Loucy (cell line): ENCODE measurements around the gene FANCI.

Experiments used
- H2AFZ ChIP-seq: fragments of 200-600 bp; sonication (generic); 2 replicates; pipeline ENCODE4 v1.6.0; 2016; ENCODE audit warnings: antibody characterized with exemption, mild to moderate bottlenecking, low read length, moderate library complexity
- H3F3A ChIP-seq: fragments of 200-600 bp; 2 replicates; pipeline ENCODE4 v1.6.0; 2016; ENCODE audit warnings: antibody characterized with exemption, low read depth, mild to moderate bottlenecking
- H3K27me3 ChIP-seq: fragments of 200-600 bp; sonication (generic); 2 replicates; pipeline ENCODE4 v1.6.1; 2014; ENCODE audit warnings: low read length, mild to moderate bottlenecking; ENCODE audit not compliant: insufficient read depth, poor library complexity, severe bottlenecking
- H3K36me3 ChIP-seq: fragments of 200-600 bp; sonication (generic); 2 replicates; pipeline ENCODE4 v1.6.1; 2016; ENCODE audit warnings: low read length; ENCODE audit not compliant: insufficient read depth
- H3K4me1 ChIP-seq: fragments of 200-600 bp; sonication (generic); 2 replicates; pipeline ENCODE4 v1.5.1; 2014; ENCODE audit warnings: low read length, mild to moderate bottlenecking; ENCODE audit not compliant: insufficient read depth, poor library complexity, severe bottlenecking
- H3K4me2 ChIP-seq: fragments of 200-600 bp; sonication (generic); 2 replicates; pipeline ENCODE4 v1.6.0; 2014; ENCODE audit warnings: antibody characterized with exemption, low read length, low read depth, mild to moderate bottlenecking; ENCODE audit not compliant: poor library complexity, severe bottlenecking
- H3K4me3 ChIP-seq: fragments of 200-600 bp; sonication (generic); 2 replicates; pipeline ENCODE4 v1.5.1; 2014; ENCODE audit warnings: low read length, mild to moderate bottlenecking, mixed read lengths; ENCODE audit not compliant: poor library complexity, severe bottlenecking
- H3K79me2 ChIP-seq: fragments of 200-600 bp; sonication (generic); 2 replicates; pipeline ENCODE4 v1.6.1; 2014; ENCODE audit warnings: low read length; ENCODE audit not compliant: insufficient read depth
- H3K9ac ChIP-seq: fragments of 200-600 bp; sonication (generic); 2 replicates; pipeline ENCODE4 v1.6.0; 2014; ENCODE audit warnings: mild to moderate bottlenecking, low read depth, low read length, moderate library complexity; ENCODE audit not compliant: poor library complexity, severe bottlenecking
- H3K9me2 ChIP-seq: fragments of 200-600 bp; sonication (generic); replicated peaks from 2 replicates; pipeline ENCODE4 v1.6.1; 2016; ENCODE audit warnings: low read depth, low read length, mixed read lengths
- H3K9me3 ChIP-seq: fragments of 200-600 bp; sonication (generic); 2 replicates; pipeline ENCODE4 v1.6.1; 2014; ENCODE audit warnings: mild to moderate bottlenecking, antibody characterized with exemption, low read length, low read depth; ENCODE audit not compliant: insufficient read depth
- H4K20me1 ChIP-seq: fragments of 200-600 bp; sonication (generic); 2 replicates; pipeline ENCODE4 v1.6.0; 2014; ENCODE audit warnings: antibody characterized with exemption, low read length, mild to moderate bottlenecking; ENCODE audit not compliant: insufficient read depth, poor library complexity, severe bottlenecking
- CTCF ChIP-seq: fragments of 200-600 bp; sonication (generic); conservative IDR thresholded peaks from 2 replicates; pipeline ENCODE4 v1.5.1; 2014; ENCODE audit warnings: mild to moderate bottlenecking, antibody characterized with exemption, low read length
- EZH2phosphoT487 ChIP-seq: fragments of 200-600 bp; IDR thresholded peaks from 2 replicates; pipeline ENCODE4 v1.6.1; 2018; ENCODE audit warnings: antibody characterized with exemption, mild to moderate bottlenecking, moderate library complexity, borderline replicate concordance

The FANCI gene

GRCh38 chr15:89328398-89329254, 84.8 kb downstream of the FANCI start:
- H3K9me3 ChIP-seq, result no peaks in the 10 kb centered on the region
- H3K9ac ChIP-seq, result peak overlapping the region; percentile 66
- H3K27me3 ChIP-seq, result no peaks in the 10 kb centered on the region
- peaks cover 12% of the 10 kb centered on the region; the same call in 1 of the 2 replicates for H3F3A ChIP-seq
- TF ChIP-seq EZH2phosphoT487 (no peak), CTCF (no peak)
- H3K36me3 ChIP-seq, result peaks cover 79% of the 10 kb centered on the region; the same call in 1 of the 2 replicates
- H3K79me2 ChIP-seq, result peaks cover 82% of the 10 kb centered on the region
- peaks cover 63% of the 10 kb centered on the region for H4K20me1 ChIP-seq
- no peak overlapping the region for H2AFZ ChIP-seq
- peak overlapping the region; percentile 96 for H3K4me2 ChIP-seq
- H3K9me2 ChIP-seq, result no peaks in the 10 kb centered on the region
- peaks cover 48% of the 10 kb centered on the region for H3K4me1 ChIP-seq
- H3K4me3 ChIP-seq, result peak overlapping the region; percentile 98

DNA sequence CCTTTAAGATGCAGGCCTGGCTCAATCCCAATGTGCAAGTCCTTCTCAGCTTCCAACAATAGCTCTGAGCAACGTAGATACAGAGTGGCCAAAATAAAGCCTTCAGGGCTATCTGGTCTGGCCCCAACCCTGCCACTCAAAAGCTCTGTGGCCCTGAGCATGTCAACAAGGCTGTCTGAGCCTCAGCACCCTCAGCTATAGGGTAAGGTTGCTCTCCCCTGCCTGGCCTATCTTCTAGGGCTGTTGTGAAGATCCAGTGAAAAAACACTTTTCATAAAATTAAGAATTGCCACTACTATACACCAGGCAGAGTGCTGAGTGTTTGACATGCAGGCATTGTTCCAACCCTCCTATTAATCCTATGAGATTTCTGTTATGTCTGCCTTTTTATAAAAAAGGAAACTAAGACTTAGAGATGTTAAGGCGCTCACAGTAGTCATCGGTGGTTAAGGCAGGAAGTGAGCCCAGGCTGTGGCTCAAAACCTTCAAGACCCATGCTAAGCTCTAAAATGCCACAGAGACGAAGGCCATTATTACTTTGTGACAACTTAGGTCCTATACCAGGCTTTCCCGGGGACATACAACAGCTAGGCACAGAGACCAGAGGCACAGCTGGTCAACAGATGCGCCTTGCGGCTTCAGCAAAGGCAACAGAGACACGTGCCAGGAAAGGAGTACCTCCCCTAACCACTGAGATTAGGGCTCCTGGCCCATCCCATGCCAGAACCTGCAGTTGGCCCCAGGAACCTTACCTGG, 85.7 kb downstream of the FANCI start:
- no peaks in the 10 kb centered on the region for H3K9me3 ChIP-seq
- H3K9ac ChIP-seq, result peak overlapping the region; percentile 66
- H4K20me1 ChIP-seq, result peaks cover 69% of the 10 kb centered on the region
- TF ChIP-seq CTCF, result no peak
- TF ChIP-seq EZH2phosphoT487, result no peak
- H3K27me3 ChIP-seq, result no peaks in the 10 kb centered on the region
- H3K36me3 ChIP-seq, result peaks cover 70% of the 10 kb centered on the region; the same call in 1 of the 2 replicates
- peaks cover 90% of the 10 kb centered on the region for H3K79me2 ChIP-seq
- H3K4me2 ChIP-seq, result peak overlapping the region; percentile 96
- H3K4me3 ChIP-seq, result peak overlapping the region; percentile 98
- peaks cover 48% of the 10 kb centered on the region for H3K4me1 ChIP-seq
- H2AFZ ChIP-seq, result no peak overlapping the region
- peaks cover 12% of the 10 kb centered on the region; the same call in 1 of the 2 replicates for H3F3A ChIP-seq
- H3K9me2 ChIP-seq, result no peaks in the 10 kb centered on the region

GRCh38 chr15:89330119-89330518, 86.3 kb downstream of the FANCI start:
- Histone ChIP-seq H3K4me2 (peak overlapping the region; percentile 96), H3K4me3 (peak overlapping the region; percentile 98), H4K20me1 (peaks cover 69% of the 10 kb centered on the region), H3K27me3 (no peaks in the 10 kb centered on the region), H3K9ac (peak overlapping the region; percentile 66), H3K9me3 (no peaks in the 10 kb centered on the region), H3K36me3 (peaks cover 64% of the 10 kb centered on the region; the same call in 1 of the 2 replicates), H3K4me1 (peaks cover 48% of the 10 kb centered on the region), H2AFZ (no peak overlapping the region), H3K79me2 (peaks cover 90% of the 10 kb centered on the region), H3F3A (peaks cover 12% of the 10 kb centered on the region; the same call in 1 of the 2 replicates), H3K9me2 (no peaks in the 10 kb centered on the region)
- no peak for TF ChIP-seq CTCF
- TF ChIP-seq EZH2phosphoT487, result no peak
